SH-SY5Y (cell line): Measurements from ENCODE around the gene GPRC5A.

Experiments used
- GATA2 ChIP-seq: IDR thresholded peaks from 2 replicates; pipeline ENCODE4 v1.6.1; 2011; ENCODE audit warnings: mild to moderate bottlenecking, low read depth, low read length
- GATA3 ChIP-seq: IDR thresholded peaks from 2 replicates; pipeline ENCODE4 v1.6.1; 2011; ENCODE audit warnings: low read depth, mild to moderate bottlenecking, low read length, moderate library complexity

DNA sequence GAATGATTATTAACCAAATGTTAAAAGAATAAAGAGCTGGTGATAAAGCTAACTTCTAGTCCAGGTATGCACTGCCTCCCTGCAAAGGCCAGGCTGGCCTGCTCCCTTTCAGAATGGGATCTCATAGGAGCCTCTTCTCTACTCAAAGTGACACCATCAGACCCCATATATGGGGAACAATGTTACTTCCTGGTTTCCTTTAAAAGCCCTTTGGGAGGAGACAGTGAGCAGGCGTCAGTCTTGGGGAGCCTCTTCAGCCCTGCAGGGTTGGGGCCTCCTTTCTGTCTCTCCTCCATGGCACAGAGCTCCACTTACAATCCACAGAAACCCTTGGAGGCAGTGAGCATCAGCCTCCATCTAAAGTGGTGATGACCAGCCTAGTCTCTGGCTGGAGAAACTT, 17.3 kb upstream of the GPRC5A start:
- TF ChIP-seq GATA3 (no peak), GATA2 (no peak)
